ENCODE measurements around the gene GALE. TPM values are rescaled to one million over a fixed set of nuclear protein-coding genes. Genes with fewer than 3 reads are reported as not detected.
A peak's percentile ranks its signal among the peaks of the same experiment; 100 is the strongest.

GALE gene
- total RNA-seq, 1 donor from 2014 or later, result 30.6 TPM

DNA sequence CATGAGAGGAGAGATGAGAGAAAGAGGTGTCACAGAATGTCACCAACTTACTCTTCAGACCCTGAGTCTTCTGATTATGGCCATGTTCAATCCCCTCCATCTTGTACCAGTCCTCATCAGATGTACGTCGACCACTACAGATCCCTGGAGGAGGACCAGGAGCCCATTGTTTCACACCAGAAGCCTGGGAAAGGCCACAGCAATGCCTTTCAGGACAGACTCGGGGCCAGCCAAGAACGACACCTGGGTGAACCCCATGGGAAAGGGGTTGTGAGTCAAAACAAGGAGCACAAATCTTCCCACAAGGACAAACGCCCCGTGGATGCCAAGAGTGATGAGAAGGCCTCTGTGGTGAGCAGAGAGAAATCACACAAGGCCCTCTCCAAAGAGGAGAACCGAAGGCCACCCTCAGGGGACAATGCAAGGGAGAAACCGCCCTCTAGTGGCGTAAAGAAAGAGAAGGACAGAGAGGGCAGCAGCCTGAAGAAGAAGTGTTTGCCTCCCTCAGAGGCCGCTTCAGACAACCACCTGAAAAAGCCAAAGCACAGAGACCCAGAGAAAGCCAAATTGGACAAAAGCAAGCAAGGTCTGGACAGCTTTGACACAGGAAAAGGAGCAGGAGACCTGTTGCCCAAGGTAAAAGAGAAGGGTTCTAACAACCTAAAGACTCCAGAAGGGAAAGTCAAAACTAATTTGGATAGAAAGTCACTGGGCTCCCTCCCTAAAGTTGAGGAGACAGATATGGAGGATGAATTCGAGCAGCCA is 49.3 kb downstream of the GALE start:
- DNase-seq, result peak; percentile 33

DNA sequence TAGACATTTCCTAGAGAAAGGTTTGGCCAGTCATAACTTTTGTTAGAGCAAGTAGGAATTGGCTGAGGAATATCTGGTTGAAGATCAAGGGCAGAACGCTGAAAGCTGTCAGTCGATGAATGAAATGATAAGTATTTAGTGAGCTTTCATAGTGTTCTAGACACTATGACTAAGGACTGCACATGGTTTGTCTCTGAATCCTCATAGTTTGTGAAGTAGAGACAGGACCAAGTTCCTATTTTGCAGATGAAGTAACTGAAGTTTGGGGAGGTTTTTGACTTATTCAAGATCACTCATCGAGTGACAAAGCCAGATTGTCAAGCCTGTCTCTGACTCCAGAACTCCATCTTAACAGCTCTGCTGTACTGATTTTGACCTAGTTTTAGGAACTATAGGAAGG is 52.5 kb downstream of the GALE start:
- DNase-seq, result no peak

Other genes starting within 250 kb of the GALE start
- gene ID3, start 241.3 kb downstream of the GALE start, total RNA-seq, result 51.6 TPM
- gene RPL11, start 108.9 kb downstream of the GALE start, total RNA-seq, result 1,184 TPM
- 21.4 TPM for gene ELOA, start 57.3 kb downstream of the GALE start, total RNA-seq
- gene PITHD1, start 22.3 kb downstream of the GALE start, total RNA-seq, result 43.8 TPM
- 17.1 TPM for gene LYPLA2, start 9.6 kb downstream of the GALE start, total RNA-seq
- 40.6 TPM for gene HMGCL, start 24.7 kb upstream of the GALE start, total RNA-seq
- 21.4 TPM for gene FUCA1, start 67.5 kb upstream of the GALE start, total RNA-seq
- not detected for gene CNR2, start 112.6 kb upstream of the GALE start, total RNA-seq
- gene PNRC2, start 159.1 kb upstream of the GALE start, total RNA-seq, result 155 TPM
- 127 TPM for gene SRSF10, start 179.6 kb upstream of the GALE start, total RNA-seq

Measured in tongue (tissue), 2 donors.